ENCODE measurements around the gene SBF2.

DNA sequence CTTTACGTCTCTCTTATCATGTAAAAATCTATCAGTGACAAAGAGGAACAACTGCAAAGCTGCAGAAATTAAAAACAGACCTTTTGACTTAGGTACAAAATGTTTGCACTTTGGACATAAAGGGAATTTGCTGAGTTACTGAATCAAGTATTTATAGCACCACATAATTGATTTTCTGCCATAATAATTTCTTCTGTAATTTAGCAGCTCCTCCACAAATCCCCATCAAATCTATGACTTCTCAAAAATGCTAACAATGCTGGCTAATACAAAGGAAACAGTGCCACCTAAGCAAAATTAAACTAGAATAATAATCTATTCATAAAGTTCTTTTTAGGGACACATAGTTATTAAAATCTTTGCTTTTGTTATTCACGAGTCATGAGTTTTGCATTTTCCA, 415.1 kb downstream of the SBF2 start:
- TF ChIP-seq, protein P1, sequence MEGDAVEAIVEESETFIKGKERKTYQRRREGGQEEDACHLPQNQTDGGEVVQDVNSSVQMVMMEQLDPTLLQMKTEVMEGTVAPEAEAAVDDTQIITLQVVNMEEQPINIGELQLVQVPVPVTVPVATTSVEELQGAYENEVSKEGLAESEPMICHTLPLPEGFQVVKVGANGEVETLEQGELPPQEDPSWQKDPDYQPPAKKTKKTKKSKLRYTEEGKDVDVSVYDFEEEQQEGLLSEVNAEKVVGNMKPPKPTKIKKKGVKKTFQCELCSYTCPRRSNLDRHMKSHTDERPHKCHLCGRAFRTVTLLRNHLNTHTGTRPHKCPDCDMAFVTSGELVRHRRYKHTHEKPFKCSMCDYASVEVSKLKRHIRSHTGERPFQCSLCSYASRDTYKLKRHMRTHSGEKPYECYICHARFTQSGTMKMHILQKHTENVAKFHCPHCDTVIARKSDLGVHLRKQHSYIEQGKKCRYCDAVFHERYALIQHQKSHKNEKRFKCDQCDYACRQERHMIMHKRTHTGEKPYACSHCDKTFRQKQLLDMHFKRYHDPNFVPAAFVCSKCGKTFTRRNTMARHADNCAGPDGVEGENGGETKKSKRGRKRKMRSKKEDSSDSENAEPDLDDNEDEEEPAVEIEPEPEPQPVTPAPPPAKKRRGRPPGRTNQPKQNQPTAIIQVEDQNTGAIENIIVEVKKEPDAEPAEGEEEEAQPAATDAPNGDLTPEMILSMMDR (IDR thresholded peaks at IDR 0.05): no peak
- no peak for TF ChIP-seq EZH2 (IDR thresholded peaks at IDR 0.05; ENCODE audit: borderline replicate concordance, insufficient read depth, low read depth, low read length, poor library complexity, severe bottlenecking)

Measured in B cell (primary cell).